Smooth muscle cell (in vitro differentiated cells): ENCODE data around the gene PANX3. TPM values are rescaled to one million over a fixed set of nuclear protein-coding genes. Genes with fewer than 3 reads are reported as not detected.

Experiments
- DNase-seq: peaks from one replicate; lab custom pipeline; 2025; ENCODE audit not compliant: unreplicated experiment; lab: John Stamatoyannopoulos, UW
- H2AFZ ChIP-seq: fragments of 200-600 bp; sonication (generic); 2 replicates; pipeline ENCODE4 v1.6.0; 2016; ENCODE audit warnings: antibody characterized with exemption, low read depth, mild to moderate bottlenecking
- H3F3A ChIP-seq: fragments of 200-600 bp; sonication (generic); 2 replicates; pipeline ENCODE4 v1.6.0; 2017; ENCODE audit warnings: antibody characterized with exemption, low read depth
- H3K27ac ChIP-seq: fragments of 200-600 bp; sonication (generic); 2 replicates; pipeline ENCODE4 v1.5.1; 2016; ENCODE audit warnings: low read depth, mild to moderate bottlenecking
- H3K27me3 ChIP-seq: fragments of 200-600 bp; sonication (generic); 2 replicates; pipeline ENCODE4 v1.6.1; 2016; ENCODE audit warnings: low read depth, mild to moderate bottlenecking
- H3K36me3 ChIP-seq: fragments of 200-600 bp; sonication (generic); 2 replicates; pipeline ENCODE4 v1.5.1; 2016; ENCODE audit warnings: low read depth
- H3K4me1 ChIP-seq: fragments of 200-600 bp; sonication (generic); 2 replicates; pipeline ENCODE4 v1.5.1; 2016; ENCODE audit warnings: low read depth
- H3K4me2 ChIP-seq: fragments of 200-600 bp; sonication (generic); 2 replicates; pipeline ENCODE4 v1.6.0; 2016; ENCODE audit warnings: mild to moderate bottlenecking
- H3K4me3 ChIP-seq: fragments of 200-600 bp; sonication (generic); 2 replicates; pipeline ENCODE4 v1.5.1; 2016; ENCODE audit warnings: mild to moderate bottlenecking
- H3K79me2 ChIP-seq: fragments of 200-600 bp; sonication (generic); 2 replicates; pipeline ENCODE4 v1.6.0; 2016; ENCODE audit warnings: low read depth, mild to moderate bottlenecking
- H3K9ac ChIP-seq: fragments of 200-600 bp; sonication (generic); 2 replicates; pipeline ENCODE4 v1.6.0; 2016; ENCODE audit warnings: low read depth
- H3K9me3 ChIP-seq: fragments of 200-600 bp; sonication (generic); replicated peaks from 2 replicates; pipeline ENCODE4 v1.5.1; 2016; ENCODE audit warnings: low read depth
- H4K20me1 ChIP-seq: fragments of 200-600 bp; sonication (generic); 2 replicates; pipeline ENCODE4 v1.6.0; 2016; ENCODE audit warnings: low read depth
- CTCF ChIP-seq: fragments of 200-600 bp; sonication (generic); IDR thresholded peaks from 2 replicates; pipeline ENCODE4 v1.5.1; 2017; ENCODE audit warnings: borderline replicate concordance, mild to moderate bottlenecking, antibody characterized with exemption; ENCODE audit not compliant: insufficient read depth, poor library complexity, severe bottlenecking
- WGBS: methylation state at CpG from one replicate; pipeline ENCODE4 v1.1.7; 2016; ENCODE audit warnings: low lambda C conversion rate; 5-methylcytosine and 5-hydroxymethylcytosine counted together
- polyA plus RNA-seq: library from polyadenylated mRNA; unstranded; fragments of >200 nt; fragmentation: Nextera tagmentation; extraction: Ambion mirVana; gene quantifications from 2 replicates; pipeline ENCODE4 v1.2.1, GENCODE V29; 2016
- total RNA-seq: library from RNA; depleted of rRNA; stranded (reverse); fragments of >200 nt; gene quantifications from 2 replicates; pipeline ENCODE4 v1.2.3, GENCODE V29; 2014

Gene PANX3
- total RNA-seq (not detected in 2 replicates), polyA plus RNA-seq (not detected in 2 replicates)

GRCh38 chr11:124611064-124611463 is at the start of gene PANX3:
Gene PANX3 (plus strand): TSS chr11:124611428. CDS start chr11:124611557, 129 bp downstream.
- Histone ChIP-seq H3K27me3 (no peaks in the 10 kb centered on the region), H3K27ac (no peak within 1 kb of the TSS), H2AFZ (no peak within 1 kb of the TSS), H3K9me3 (no peaks in the 10 kb centered on the region), H3K4me3 (no peak within 1 kb of the TSS), H4K20me1 (no peaks in the 10 kb centered on the region), H3K4me2 (no peak within 1 kb of the TSS), H3K9ac (no peak within 1 kb of the TSS), H3K4me1 (no peaks in the 10 kb centered on the region), H3K79me2 (no peaks in the 10 kb centered on the region), H3K36me3 (no peaks in the 10 kb centered on the region), H3F3A (no peaks in the 10 kb centered on the region)
- DNase-seq = no peak
- WGBS = 83% methylated on average over 5 of the region's 5 CpGs
- no peak for TF ChIP-seq CTCF

GRCh38 chr11:124569697-124570096 is 41.5 kb upstream of the PANX3 start, which contains the start of gene OR8A1:
Gene OR8A1 (plus strand): TSS chr11:124569997. CDS start chr11:124570120, 123 bp downstream.
- Histone ChIP-seq H3K4me1 (no peaks in the 10 kb centered on the region), H3F3A (no peaks in the 10 kb centered on the region), H2AFZ (no peak within 1 kb of the TSS), H3K36me3 (no peaks in the 10 kb centered on the region), H3K9ac (no peak within 1 kb of the TSS), H3K79me2 (no peaks in the 10 kb centered on the region), H3K4me2 (no peak within 1 kb of the TSS), H3K9me3 (no peaks in the 10 kb centered on the region), H3K27me3 (peaks cover 9% of the 10 kb centered on the region), H4K20me1 (no peaks in the 10 kb centered on the region), H3K27ac (no peak within 1 kb of the TSS), H3K4me3 (no peak within 1 kb of the TSS)
- DNase-seq = no peak
- no peak for TF ChIP-seq CTCF
- 57% methylated on average over 4 of the region's 4 CpGs for WGBS

GRCh38 chr11:124570160-124570559 is 41.1 kb upstream of the PANX3 start:
- 84% methylated on average over 7 of the region's 7 CpGs for WGBS
- no peak for DNase-seq
- Histone ChIP-seq H4K20me1 (no peaks in the 10 kb centered on the region), H2AFZ (no peak overlapping the region), H3K4me1 (no peaks in the 10 kb centered on the region), H3K9me3 (no peaks in the 10 kb centered on the region), H3K27ac (no peak overlapping the region), H3K4me2 (no peak overlapping the region), H3K27me3 (peaks cover 6% of the 10 kb centered on the region), H3K36me3 (no peaks in the 10 kb centered on the region), H3F3A (no peaks in the 10 kb centered on the region), H3K4me3 (no peak overlapping the region), H3K79me2 (no peaks in the 10 kb centered on the region), H3K9ac (no peak overlapping the region)
- no peak for TF ChIP-seq CTCF

- Histone ChIP-seq H3K9ac (no peak overlapping the region), H3F3A (no peaks in the 10 kb centered on the region), H3K4me1 (no peaks in the 10 kb centered on the region), H4K20me1 (no peaks in the 10 kb centered on the region), H3K36me3 (no peaks in the 10 kb centered on the region), H3K4me2 (no peak overlapping the region), H3K27ac (no peak overlapping the region), H3K27me3 (peaks cover 5% of the 10 kb centered on the region), H3K79me2 (no peaks in the 10 kb centered on the region), H3K9me3 (no peaks in the 10 kb centered on the region), H2AFZ (no peak overlapping the region), H3K4me3 (no peak overlapping the region)
- no peak for DNase-seq
- 81% methylated on average over 6 of the region's 6 CpGs for WGBS
- TF ChIP-seq CTCF = no peak
Measured at GRCh38 chr11:124577716-124578427, 33.4 kb upstream of the PANX3 start.
